Measurements from ENCODE around the gene ERLEC1. TPM values are rescaled to one million over a fixed set of nuclear protein-coding genes. Genes with fewer than 3 reads are reported as not detected.
"Not testable (repeated sequence)": the region's sequence is repeated elsewhere in the genome, so short reads cannot be mapped to it uniquely, and the experiment has no call there.

The ERLEC1 gene
- polyA plus RNA-seq, 1 experiment: 102 TPM

DNA sequence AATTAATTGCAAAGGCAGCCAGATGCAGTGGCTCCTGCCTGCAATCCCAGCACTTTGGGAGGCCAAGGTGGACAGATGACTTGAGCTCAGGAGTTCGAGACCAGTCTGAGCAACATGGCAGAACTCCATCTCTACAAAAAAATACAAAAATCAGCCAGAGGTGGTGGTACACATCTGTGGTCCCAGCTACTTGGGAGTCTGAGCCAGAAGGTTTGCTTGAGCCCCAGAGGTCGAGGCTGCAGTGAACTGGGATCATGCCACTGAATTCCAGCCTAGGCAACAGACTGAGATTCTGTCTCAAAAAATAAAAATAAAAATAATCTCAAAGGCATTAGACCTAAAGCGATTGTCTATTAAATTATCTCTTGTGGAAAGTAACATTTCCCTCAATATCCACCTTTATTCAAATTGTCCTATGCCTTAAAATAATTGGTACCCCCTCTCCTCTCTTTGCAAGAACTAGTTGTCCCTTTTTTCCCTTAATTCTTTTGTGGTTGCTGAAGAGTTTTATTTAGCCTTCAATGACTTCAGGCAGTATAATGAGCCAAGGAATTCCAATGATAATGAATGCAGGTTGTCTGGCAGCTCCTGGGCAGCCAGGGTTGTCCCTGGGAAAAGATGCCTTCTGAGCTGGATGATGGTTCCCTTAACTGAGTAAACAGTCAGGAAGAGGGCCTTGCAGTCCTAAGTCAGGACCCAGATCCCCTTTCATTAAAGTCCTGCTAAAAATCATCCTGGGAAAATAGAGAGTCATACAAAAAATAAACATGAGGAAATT, 40.7 kb downstream of the ERLEC1 start:
- ChIA-PET POLR2A (no interaction called here), CTCF (interaction anchor here (0.5 kb wide), 1 partner anchor 29 kb away, joined by 3 read pairs; no protein-coding TSS in a partner anchor)
- no peaks in the 10 kb centered on the region for H3K9me3 ChIP-seq (ENCODE audit: control insufficient read depth, insufficient read depth, low read length)
- no peak overlapping the region for H3K27ac ChIP-seq (ENCODE audit: low read depth, low read length)
- DNase-seq (ENCODE audit: low read depth, low spot score): no peak
- no peaks in the 10 kb centered on the region for H3K27me3 ChIP-seq (ENCODE audit: control insufficient read depth, insufficient read depth, low read length)
- H3K4me3 ChIP-seq (ENCODE audit: low read depth, low read length): no peak overlapping the region
- TF ChIP-seq CTCF (IDR thresholded peaks at IDR 0.05; ENCODE audit: low read depth, low read length): no peak

DNA sequence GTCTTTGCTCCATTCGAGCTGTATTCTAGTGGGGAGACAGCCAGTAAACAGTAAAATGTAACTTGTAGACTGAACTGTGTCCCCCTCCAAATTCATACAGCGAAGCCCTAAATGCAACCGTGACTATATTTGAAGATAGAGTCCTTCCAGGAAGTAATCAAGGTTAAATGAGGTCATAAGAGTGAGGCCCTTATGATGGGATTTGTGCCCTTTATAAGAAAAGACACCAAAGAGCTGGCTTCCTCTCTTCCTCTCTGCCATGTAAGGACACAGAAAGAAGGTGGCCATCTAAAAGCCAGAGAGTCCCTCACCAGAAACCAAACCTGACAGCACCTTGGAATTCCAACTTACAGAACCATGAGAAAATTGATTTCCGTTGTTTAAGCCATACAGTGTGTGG, 41.5 kb downstream of the ERLEC1 start:
- ChIA-PET POLR2A (no interaction called here), CTCF (interaction anchor here (0.5 kb wide), 1 partner anchor 28 kb away, joined by 3 read pairs; no protein-coding TSS in a partner anchor)
- DNase-seq (ENCODE audit: low read depth, low spot score): no peak
- H3K4me3 ChIP-seq (ENCODE audit: low read depth, low read length): no peak overlapping the region
- no peaks in the 10 kb centered on the region for H3K9me3 ChIP-seq (ENCODE audit: control insufficient read depth, insufficient read depth, low read length)
- H3K27me3 ChIP-seq (ENCODE audit: control insufficient read depth, insufficient read depth, low read length): no peaks in the 10 kb centered on the region
- no peak overlapping the region for H3K27ac ChIP-seq (ENCODE audit: low read depth, low read length)
- TF ChIP-seq CTCF (IDR thresholded peaks at IDR 0.05; ENCODE audit: low read depth, low read length): no peak

DNA sequence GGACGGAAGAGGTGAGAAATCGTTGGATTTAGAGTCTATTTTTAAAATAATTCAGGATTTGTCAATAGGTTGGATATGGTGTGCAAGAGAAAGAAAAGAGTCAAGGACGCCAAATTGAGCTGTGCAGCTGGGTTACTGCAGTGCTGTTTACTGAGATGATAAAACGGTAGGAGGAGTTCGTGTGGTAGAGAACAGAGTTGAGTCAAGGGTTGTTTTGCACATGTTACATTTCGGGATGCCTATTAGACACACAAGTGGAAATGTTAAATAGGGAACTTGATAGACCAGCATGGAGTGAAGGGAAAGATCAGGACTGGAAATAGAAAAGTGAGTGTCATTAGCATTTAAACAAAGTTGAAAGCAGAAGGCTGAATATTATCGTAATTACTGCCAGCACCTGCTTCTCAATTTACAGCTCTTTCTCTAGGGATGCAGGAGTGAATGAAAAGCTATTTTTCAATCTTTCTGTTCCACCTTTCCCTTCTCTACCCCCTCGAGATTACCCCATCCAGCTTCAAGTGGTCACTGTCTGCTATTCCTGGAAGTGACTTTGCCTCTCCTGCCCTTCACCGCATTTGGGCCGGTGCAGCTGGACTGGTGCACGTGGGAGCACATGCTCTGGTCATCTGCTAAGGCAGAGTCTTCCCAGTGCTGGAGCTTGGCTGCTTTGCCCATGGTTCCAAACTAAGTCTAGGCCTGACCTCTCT, 42.6 kb downstream of the ERLEC1 start:
- no peaks in the 10 kb centered on the region; the same call in 1 of the 2 replicates for H3K9me3 ChIP-seq (ENCODE audit: control insufficient read depth, insufficient read depth, low read length)
- no peaks in the 10 kb centered on the region for H3K27me3 ChIP-seq (ENCODE audit: control insufficient read depth, insufficient read depth, low read length)
- DNase-seq (ENCODE audit: low read depth, low spot score): no peak
- no peak for TF ChIP-seq CTCF (IDR thresholded peaks at IDR 0.05; ENCODE audit: low read depth, low read length)
- H3K4me3 ChIP-seq (ENCODE audit: low read depth, low read length): no peak overlapping the region
- ChIA-PET POLR2A (no interaction called here), CTCF (no interaction called here)
- H3K27ac ChIP-seq (ENCODE audit: low read depth, low read length): no peak overlapping the region

GRCh38 chr2:53829980-53830290, 43.1 kb downstream of the ERLEC1 start:
- H3K9me3 ChIP-seq (ENCODE audit: control insufficient read depth, insufficient read depth, low read length); CTCF ChIA-PET; H3K4me3 ChIP-seq (ENCODE audit: low read depth, low read length); DNase-seq (ENCODE audit: low read depth, low spot score); POLR2A ChIA-PET; H3K27me3 ChIP-seq (ENCODE audit: control insufficient read depth, insufficient read depth, low read length); H3K27ac ChIP-seq (ENCODE audit: low read depth, low read length): not testable (repeated sequence)

DNA sequence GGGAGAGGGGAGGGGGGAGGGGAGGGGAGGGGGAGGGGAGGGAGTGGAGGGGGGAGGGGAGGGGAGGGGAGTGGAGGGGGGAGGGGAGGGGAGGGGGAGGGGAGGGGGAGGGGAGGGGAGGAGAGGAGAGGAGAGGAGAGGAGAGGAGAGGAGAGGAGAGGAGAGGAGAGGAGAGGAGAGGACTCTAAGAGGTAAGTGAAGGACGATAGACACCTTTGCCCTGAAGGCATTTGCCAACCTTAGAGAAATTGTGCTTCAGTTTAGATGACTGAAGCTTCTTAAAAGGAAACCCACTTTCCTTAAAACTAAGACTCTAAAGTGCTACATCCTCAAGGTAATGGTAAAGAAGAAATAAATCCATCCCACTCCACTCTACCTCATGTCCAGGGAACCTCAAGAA, 53.7 kb downstream of the ERLEC1 start:
- Histone ChIP-seq H3K27me3 (ENCODE audit: control insufficient read depth, insufficient read depth, low read length) (no peaks in the 10 kb centered on the region), H3K27ac (ENCODE audit: low read depth, low read length) (no peak overlapping the region), H3K9me3 (ENCODE audit: control insufficient read depth, insufficient read depth, low read length) (peaks cover 4% of the 10 kb centered on the region; the same call in 1 of the 2 replicates), H3K4me3 (ENCODE audit: low read depth, low read length) (no peak overlapping the region)
- CTCF ChIA-PET: no interaction called here
- POLR2A ChIA-PET: no interaction called here
- no peak for DNase-seq (ENCODE audit: low read depth, low spot score)
- no peak for TF ChIP-seq CTCF (IDR thresholded peaks at IDR 0.05; ENCODE audit: low read depth, low read length)

GRCh38 chr2:53841651-53842050, 54.8 kb downstream of the ERLEC1 start:
- H3K27me3 ChIP-seq (ENCODE audit: control insufficient read depth, insufficient read depth, low read length); DNase-seq (ENCODE audit: low read depth, low spot score); POLR2A ChIA-PET; H3K27ac ChIP-seq (ENCODE audit: low read depth, low read length); H3K4me3 ChIP-seq (ENCODE audit: low read depth, low read length); H3K9me3 ChIP-seq (ENCODE audit: control insufficient read depth, insufficient read depth, low read length); CTCF ChIA-PET: not testable (repeated sequence)

Data from AG04450 (cell line).